HG03139 (cell line): Measurements from ENCODE around the gene RAB40C.

Experiments used
- ATAC-seq: cut with Tn5 transposase; IDR thresholded peaks from one replicate; pipeline ENCODE4 v1.9.1; 2021; ENCODE audit not compliant: unreplicated experiment

RAB40C gene

GRCh38 chr16:610513-611381, 20.9 kb downstream of the RAB40C start:
- ATAC-seq = no peak

GRCh38 chr16:615122-615521, 25.3 kb downstream of the RAB40C start:
- no peak for ATAC-seq

- ATAC-seq = no peak
Measured at GRCh38 chr16:616733-617586, 27.1 kb downstream of the RAB40C start.

GRCh38 chr16:617855-618254, 28.0 kb downstream of the RAB40C start:
- no peak for ATAC-seq

GRCh38 chr16:619476-620100, 29.7 kb downstream of the RAB40C start:
- ATAC-seq = no peak

- ATAC-seq = no peak
Measured at GRCh38 chr16:620700-621525, 31.0 kb downstream of the RAB40C start.

- ATAC-seq = no peak
Measured at GRCh38 chr16:621526-622105, 31.8 kb downstream of the RAB40C start.

GRCh38 chr16:622920-623280, 33.0 kb downstream of the RAB40C start:
- ATAC-seq = no peak

GRCh38 chr16:624526-625070, 34.7 kb downstream of the RAB40C start:
- ATAC-seq = no peak

- ATAC-seq = no peak
Measured at GRCh38 chr16:625117-625976, 35.5 kb downstream of the RAB40C start.

GRCh38 chr16:625977-626765, 36.3 kb downstream of the RAB40C start:
- ATAC-seq = no peak

- no peak for ATAC-seq
Measured at GRCh38 chr16:626787-627453, 37.1 kb downstream of the RAB40C start.

GRCh38 chr16:627454-628239, 37.8 kb downstream of the RAB40C start:
- ATAC-seq = no peak

- ATAC-seq = no peak
Measured at GRCh38 chr16:628321-629061, 38.6 kb downstream of the RAB40C start.

GRCh38 chr16:629185-629832, 39.4 kb downstream of the RAB40C start:
- no peak for ATAC-seq

- no peak for ATAC-seq
Measured at GRCh38 chr16:629833-630248, 40.0 kb downstream of the RAB40C start.
